ENCODE results near the gene PTPRK. TPM values are rescaled to one million over a fixed set of nuclear protein-coding genes. Genes with fewer than 3 reads are reported as not detected.
"Not testable (repeated sequence)": the region's sequence is repeated elsewhere in the genome, so short reads cannot be mapped to it uniquely, and the experiment has no call there.

PTPRK gene
- total RNA-seq, 1 donor from 2014 or later: 87.4 TPM

DNA sequence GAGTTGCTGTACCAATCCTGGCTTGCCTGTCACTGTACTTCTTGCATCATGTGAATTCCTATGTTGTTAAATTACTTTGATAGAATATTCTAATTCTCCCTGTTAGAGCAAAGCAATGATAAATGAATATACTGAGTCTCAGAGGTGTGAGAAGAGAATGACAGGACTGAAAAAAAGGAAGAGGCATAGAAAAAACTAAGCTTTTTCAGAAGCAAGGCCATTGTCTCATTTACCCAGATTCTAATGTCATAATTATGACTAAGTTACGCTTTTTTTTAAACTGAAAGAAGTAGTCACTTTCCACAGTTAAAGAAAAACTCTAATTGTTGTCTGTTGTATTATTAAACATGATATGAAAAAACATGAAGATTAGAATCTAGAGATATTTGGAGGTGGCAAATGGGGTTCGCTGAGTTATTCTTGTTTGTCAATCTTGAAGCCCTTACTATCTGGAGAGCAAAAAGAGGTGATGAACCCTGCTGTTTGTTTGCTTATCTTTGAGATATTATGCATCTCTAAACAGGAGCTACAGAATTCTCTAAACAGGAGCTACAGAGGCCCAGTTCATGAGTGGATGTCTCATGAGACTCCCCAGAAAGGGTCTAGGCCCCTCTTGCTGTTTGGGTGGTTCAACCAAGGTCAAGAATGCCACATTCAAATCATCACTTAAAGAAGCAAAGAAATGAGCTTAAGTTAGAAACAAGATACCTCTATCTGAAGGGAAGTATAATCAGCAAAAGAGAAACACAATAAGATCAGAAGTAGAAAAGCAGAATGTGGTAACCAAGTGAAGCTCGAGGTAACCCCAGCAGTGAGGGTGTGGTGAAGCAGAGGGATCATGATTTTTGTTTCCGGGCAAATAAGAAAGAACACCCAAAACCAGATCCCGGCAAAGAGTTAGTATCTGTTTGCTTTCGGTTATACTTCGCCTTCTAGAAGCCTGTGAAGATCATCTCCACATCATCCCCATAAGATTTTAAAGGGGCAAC is 586.3 kb downstream of the PTPRK start:
- no peak for DNase-seq (ENCODE audit: low read depth in 2 of 2)

DNA sequence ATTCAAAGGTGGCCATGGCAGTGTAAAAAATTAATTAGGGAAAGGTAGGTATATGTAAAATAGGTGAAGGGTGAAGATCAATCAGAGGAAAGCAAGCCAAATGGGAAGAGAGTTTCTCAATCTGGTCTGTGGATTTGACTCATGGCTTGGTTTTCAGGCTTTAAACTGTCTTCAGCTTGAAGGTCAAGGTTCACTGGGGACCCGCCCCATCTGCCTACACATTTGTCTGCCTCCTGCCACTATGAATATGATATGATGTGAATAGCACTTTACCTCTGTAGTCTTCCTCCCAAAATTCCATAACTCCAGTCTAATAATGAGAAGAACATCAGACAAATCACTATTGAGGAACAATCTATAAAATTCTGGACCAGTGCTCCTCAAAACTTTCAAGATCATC is 587.3 kb downstream of the PTPRK start:
- no peak for DNase-seq (ENCODE audit: low read depth in 2 of 2)

DNA sequence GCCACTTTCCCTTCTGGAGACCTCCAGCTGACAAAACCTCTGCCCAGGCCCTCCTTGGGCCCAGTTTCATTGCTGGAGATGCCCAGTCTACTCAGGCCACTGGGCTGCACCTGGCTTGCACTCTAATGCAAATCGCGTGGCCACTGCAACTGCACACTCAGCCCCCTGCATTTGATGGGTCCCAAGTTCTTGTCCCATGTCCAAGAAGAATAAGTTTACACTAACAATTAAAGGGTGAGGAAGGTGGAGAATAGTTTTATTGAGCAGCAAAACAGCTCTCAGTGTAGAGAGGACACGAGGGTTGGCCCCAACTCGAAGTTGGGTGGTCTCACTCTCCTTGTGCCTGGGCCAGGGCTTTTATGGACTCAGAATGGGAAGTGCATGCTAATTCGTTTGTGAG is 587.7 kb downstream of the PTPRK start:
- no peak for DNase-seq (ENCODE audit: low read depth in 2 of 2)

DNA sequence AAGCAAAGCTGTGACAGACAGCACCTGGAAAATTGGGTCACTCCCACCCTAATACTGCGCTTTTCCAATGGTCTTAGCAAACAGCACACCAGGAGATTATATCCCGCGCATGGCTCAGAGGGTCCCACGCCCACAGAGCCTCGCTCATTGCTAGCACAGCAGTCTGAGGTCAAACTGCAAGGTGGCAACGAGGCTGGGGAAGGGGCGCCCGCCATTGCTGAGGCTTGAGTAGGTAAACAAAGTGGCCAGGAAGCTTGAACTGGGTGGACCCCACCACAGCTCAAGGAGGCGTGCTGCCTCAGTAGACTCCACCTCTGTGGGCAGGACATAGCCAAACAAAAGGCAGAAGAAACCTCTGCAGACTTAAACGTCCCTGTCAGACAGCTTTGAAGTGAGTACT is 594.0 kb downstream of the PTPRK start:
- DNase-seq (ENCODE audit: low read depth in 2 of 2): not testable (repeated sequence)

DNA sequence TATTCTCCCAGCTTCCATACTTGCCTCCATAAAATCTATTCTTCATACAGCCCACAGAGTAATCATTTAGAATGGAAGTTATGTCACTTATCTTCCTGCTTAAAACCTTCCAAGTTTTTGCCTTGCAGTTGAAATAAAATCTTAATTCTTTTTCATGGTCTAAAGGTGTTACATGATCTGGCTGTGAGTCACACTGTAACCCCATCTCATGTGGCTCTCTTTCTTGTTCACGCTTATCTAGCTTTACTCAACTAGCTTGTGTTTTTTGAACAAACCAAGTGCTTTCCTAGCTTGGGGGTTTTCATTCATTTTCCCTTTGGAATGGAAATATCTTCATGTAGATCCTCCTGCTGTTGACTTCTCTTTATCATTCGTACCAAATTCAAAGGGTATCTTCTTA is 596.0 kb downstream of the PTPRK start:
- no peak for DNase-seq (ENCODE audit: low read depth in 2 of 2)

DNA sequence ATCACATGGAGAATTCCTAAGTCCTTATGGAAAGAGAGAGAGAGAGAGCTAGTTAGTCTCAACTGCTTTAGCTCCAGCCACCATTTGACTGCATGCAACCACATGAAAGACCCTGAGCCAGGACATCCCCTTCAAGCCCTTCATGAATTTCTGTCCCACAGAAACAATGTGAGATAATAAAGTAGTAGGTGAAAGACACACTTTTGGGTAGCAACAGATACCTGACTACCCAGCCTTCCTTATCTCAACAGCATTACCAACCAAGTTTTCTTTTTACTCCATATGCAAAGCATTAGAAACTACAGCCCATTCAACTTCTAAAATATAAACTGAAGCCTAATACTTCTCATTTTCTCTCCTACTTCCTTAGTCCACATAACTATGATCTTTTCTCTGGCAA is 596.4 kb downstream of the PTPRK start:
- DNase-seq (ENCODE audit: low read depth in 2 of 2): no peak

DNA sequence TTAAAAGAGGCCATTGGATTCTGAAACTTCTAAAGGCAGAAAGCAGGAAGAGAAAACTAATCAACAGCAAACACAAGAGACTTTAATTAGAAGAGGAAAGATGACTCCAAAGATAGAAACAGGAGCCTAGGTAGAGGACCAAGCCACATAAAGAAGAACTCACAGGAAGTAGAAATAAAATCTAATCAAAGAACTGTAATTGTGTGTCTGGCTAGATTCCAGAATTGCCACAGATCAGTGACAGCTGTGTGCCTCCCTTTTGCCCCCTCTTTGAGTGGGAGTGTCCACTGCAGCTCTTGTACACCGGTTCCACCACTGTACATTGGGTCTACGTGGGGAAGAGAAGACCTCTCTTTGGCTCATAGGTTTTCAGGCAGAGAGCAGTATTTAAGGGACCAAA is 597.3 kb downstream of the PTPRK start:
- no peak for DNase-seq (ENCODE audit: low read depth in 2 of 2)

DNA sequence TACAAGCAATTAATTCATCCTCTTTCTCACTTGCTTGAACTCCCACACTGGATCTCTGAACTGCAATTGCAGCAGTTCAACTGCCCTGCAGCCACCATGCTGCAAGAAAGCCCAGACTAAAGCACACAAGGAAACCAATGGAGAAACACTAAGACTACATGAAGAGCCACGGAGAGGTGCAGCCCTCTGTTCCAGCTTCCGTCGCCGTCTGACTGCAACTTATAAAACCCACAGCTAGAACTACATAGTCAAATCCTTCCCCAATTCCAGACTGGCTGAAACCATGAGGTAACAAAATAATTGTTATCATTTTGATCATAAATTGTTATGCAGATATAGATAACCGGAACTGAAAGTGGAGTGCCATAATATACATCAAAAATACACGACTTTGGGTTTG is 598.4 kb downstream of the PTPRK start:
- DNase-seq (ENCODE audit: low read depth in 2 of 2): no peak

DNA sequence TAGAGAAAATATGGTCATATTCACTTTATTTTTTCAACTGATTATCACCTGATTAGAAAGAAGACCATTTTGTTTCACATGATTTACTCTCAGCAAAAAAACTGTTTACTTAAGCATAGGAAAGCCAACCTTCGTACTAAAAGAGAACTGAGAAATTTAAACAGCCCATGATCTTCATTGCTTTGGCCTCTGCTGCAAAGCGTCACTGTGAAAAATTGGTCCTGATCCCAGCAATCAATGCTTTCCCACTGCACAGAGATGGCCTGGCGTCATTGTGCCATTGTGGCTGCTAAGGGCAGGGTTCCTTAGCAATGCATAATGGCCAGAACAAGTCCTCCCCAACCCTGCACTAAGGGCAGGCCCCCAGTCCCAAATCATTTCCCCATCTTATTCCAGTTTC is 599.6 kb downstream of the PTPRK start:
- no peak for DNase-seq (ENCODE audit: low read depth in 2 of 2)
